Esophagus muscularis mucosa (tissue), 4 donors: Measurements from ENCODE around the gene CD7.
A peak's percentile ranks its signal among the peaks of the same experiment; 100 is the strongest.

Source experiments
- EP300 ChIP-seq: sonication (generic); formaldehyde crosslinking; IDR thresholded peaks from one replicate; pipeline ENCODE4 v1.6.1; 2017; ENCODE audit warnings: antibody characterized with exemption
- POLR2A ChIP-seq: fragments of 450-650 bp; IDR thresholded peaks from one replicate; pipeline ENCODE4 v1.6.1; 2017; ENCODE audit warnings: antibody characterized with exemption, moderate library complexity, mild to moderate bottlenecking, low read depth
- POLR2AphosphoS5 ChIP-seq, 2 donors: sonication (generic); formaldehyde crosslinking; IDR thresholded peaks; one replicate each; pipeline ENCODE4 v1.6.1; 2017; ENCODE audit warnings: antibody characterized with exemption in 2 of 2
- TF ChIP-seq, protein P1 (sequence below), 3 experiments: fragments of 200-600 bp in 2 of 3; fragments of 450-650 bp in 1 of 3; sonication (generic) in 2 of 3; IDR thresholded peaks; one replicate each; pipeline ENCODE4 v1.5.1; 2017 to 2019; ENCODE audit warnings: antibody characterized with exemption in 3 of 3, mild to moderate bottlenecking in 2 of 3, moderate library complexity in 1 of 3

GRCh38 chr17:82297714-82298537 lies 19.5 kb downstream of the CD7 start:
- TF ChIP-seq POLR2AphosphoS5 (IDR thresholded peaks at IDR 0.05) (peak; percentile 83 to 87), POLR2A (peak; percentile 73), EP300 (peak; percentile 95)
- TF ChIP-seq, protein P1, sequence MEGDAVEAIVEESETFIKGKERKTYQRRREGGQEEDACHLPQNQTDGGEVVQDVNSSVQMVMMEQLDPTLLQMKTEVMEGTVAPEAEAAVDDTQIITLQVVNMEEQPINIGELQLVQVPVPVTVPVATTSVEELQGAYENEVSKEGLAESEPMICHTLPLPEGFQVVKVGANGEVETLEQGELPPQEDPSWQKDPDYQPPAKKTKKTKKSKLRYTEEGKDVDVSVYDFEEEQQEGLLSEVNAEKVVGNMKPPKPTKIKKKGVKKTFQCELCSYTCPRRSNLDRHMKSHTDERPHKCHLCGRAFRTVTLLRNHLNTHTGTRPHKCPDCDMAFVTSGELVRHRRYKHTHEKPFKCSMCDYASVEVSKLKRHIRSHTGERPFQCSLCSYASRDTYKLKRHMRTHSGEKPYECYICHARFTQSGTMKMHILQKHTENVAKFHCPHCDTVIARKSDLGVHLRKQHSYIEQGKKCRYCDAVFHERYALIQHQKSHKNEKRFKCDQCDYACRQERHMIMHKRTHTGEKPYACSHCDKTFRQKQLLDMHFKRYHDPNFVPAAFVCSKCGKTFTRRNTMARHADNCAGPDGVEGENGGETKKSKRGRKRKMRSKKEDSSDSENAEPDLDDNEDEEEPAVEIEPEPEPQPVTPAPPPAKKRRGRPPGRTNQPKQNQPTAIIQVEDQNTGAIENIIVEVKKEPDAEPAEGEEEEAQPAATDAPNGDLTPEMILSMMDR (IDR thresholded peaks at IDR 0.05) = no peak
